ENCODE data around the gene NOB1. TPM values are rescaled to one million over a fixed set of nuclear protein-coding genes. Genes with fewer than 3 reads are reported as not detected.
A peak's percentile ranks its signal among the peaks of the same experiment; 100 is the strongest.

The NOB1 gene
- total and polyA plus RNA-seq, 4 donors = 6.9 to 19.7 (median 12.5) TPM

DNA sequence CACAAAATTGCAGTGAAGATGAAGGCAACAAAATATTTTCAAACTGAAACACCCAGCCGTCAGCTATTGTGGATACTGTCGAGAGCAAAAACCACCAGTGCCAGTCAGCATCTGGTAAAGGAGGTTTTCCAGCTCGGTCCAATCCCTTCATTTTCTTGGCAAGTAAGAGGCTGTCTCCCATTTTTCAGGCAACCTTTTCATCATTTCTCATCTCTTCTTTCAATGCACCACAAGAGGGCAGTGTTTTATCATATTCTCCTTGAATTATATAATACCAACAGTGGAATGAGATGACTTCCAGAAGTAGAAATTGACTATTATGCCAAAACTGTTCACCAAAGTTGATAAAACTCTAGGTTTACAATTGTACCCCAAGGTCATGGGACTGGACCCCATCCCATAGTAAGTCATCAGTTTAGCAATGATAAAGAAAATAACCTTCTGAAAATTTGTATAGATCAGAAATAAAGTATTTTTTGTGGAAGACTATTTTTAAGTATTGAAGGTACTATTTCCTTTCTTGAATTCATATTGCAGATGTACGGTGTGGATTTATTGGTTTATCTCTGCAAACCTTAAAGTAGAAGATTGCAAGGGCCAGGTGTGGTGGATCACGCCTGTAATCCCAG lies 45.2 kb downstream of the NOB1 start:
- Histone ChIP-seq H3K36me3 (ENCODE audit: control insufficient read depth in 4 of 4, insufficient read depth in 3 of 4, low read depth in 1 of 4, low read length in 3 of 4) (peaks cover 0 to 6% (median 1%) of the 10 kb centered on the region in 4 donors), H3K27me3 (ENCODE audit: control insufficient read depth in 4 of 4, insufficient read depth in 4 of 4, low read length in 3 of 4) (no peaks in the 10 kb centered on the region), H3K4me1 (ENCODE audit: control insufficient read depth in 4 of 4, insufficient read depth in 4 of 4, low read length in 3 of 4) (peaks cover 0 to 2% (median 0%) of the 10 kb centered on the region in 4 donors), H3K9me3 (ENCODE audit: control insufficient read depth in 4 of 4, low read length in 3 of 4) (no peaks in the 10 kb centered on the region), H3K4me3 (ENCODE audit: low read depth in 1 of 3, low read length in 3 of 3) (no peak overlapping the region), H3K9ac (ENCODE audit: low read depth in 1 of 2, low read length in 2 of 2) (no peak overlapping the region), H3K27ac (ENCODE audit: low read depth in 1 of 2, low read length in 2 of 2) (no peak overlapping the region)
- DNase-seq (ENCODE audit: low spot score) = no peak
- 43% methylated on average over 5 of the region's 5 CpGs for WGBS
- TF ChIP-seq, protein P1, sequence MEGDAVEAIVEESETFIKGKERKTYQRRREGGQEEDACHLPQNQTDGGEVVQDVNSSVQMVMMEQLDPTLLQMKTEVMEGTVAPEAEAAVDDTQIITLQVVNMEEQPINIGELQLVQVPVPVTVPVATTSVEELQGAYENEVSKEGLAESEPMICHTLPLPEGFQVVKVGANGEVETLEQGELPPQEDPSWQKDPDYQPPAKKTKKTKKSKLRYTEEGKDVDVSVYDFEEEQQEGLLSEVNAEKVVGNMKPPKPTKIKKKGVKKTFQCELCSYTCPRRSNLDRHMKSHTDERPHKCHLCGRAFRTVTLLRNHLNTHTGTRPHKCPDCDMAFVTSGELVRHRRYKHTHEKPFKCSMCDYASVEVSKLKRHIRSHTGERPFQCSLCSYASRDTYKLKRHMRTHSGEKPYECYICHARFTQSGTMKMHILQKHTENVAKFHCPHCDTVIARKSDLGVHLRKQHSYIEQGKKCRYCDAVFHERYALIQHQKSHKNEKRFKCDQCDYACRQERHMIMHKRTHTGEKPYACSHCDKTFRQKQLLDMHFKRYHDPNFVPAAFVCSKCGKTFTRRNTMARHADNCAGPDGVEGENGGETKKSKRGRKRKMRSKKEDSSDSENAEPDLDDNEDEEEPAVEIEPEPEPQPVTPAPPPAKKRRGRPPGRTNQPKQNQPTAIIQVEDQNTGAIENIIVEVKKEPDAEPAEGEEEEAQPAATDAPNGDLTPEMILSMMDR (IDR thresholded peaks at IDR 0.05; ENCODE audit: low read depth, low read length, missing input control) = peak; percentile 72
- TF ChIP-seq TAF1 (conservative IDR thresholded peaks at IDR 0.05) (no peak), RAD21 (IDR thresholded peaks at IDR 0.05) (peak; percentile 86)
- TF ChIP-seq, protein P2, sequence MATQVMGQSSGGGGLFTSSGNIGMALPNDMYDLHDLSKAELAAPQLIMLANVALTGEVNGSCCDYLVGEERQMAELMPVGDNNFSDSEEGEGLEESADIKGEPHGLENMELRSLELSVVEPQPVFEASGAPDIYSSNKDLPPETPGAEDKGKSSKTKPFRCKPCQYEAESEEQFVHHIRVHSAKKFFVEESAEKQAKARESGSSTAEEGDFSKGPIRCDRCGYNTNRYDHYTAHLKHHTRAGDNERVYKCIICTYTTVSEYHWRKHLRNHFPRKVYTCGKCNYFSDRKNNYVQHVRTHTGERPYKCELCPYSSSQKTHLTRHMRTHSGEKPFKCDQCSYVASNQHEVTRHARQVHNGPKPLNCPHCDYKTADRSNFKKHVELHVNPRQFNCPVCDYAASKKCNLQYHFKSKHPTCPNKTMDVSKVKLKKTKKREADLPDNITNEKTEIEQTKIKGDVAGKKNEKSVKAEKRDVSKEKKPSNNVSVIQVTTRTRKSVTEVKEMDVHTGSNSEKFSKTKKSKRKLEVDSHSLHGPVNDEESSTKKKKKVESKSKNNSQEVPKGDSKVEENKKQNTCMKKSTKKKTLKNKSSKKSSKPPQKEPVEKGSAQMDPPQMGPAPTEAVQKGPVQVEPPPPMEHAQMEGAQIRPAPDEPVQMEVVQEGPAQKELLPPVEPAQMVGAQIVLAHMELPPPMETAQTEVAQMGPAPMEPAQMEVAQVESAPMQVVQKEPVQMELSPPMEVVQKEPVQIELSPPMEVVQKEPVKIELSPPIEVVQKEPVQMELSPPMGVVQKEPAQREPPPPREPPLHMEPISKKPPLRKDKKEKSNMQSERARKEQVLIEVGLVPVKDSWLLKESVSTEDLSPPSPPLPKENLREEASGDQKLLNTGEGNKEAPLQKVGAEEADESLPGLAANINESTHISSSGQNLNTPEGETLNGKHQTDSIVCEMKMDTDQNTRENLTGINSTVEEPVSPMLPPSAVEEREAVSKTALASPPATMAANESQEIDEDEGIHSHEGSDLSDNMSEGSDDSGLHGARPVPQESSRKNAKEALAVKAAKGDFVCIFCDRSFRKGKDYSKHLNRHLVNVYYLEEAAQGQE (IDR thresholded peaks at IDR 0.05) = peak; percentile 7

DNA sequence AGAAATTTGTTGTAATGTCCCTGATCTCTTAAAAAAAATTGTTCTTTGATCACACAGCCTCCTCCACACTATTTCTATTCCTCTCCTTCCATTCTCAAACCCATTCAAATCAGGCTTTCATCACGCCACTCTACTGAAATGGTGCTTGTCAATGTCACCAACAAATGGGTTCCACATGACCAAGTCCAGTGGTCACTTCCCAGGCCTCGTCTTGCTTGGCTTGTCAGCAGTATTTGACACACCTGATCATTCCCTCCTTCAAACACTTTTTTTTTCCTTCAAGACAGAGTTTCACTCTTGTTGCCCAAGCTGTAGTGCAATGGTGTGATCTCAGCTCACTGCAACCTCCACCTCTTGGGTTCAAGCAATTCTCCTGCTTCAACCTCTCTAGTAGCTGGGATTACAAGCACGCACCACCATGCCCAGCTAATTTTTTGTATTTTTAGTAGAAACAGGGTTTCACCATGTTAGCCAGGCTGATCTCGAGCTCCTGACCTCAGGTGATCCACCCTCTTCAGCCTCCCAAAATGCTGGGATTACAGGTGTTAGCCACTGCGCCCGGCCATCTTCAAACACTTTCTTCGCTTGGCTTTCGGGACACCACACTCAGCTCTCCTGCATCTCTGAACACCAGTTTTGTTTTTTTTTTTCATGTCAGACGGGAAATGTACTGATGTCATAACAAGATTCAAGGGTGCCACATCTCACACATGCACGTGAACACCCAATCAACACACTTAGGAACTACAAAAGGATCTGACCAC lies 46.6 kb downstream of the NOB1 start:
- no peak for DNase-seq (ENCODE audit: low spot score)
- Histone ChIP-seq H3K4me1 (ENCODE audit: control insufficient read depth in 4 of 4, insufficient read depth in 4 of 4, low read length in 3 of 4) (peaks cover 0 to 2% (median 0%) of the 10 kb centered on the region in 4 donors), H3K4me3 (ENCODE audit: low read depth in 1 of 3, low read length in 3 of 3) (no peak overlapping the region), H3K9ac (ENCODE audit: low read depth in 1 of 2, low read length in 2 of 2) (no peak overlapping the region), H3K36me3 (ENCODE audit: control insufficient read depth in 4 of 4, insufficient read depth in 3 of 4, low read depth in 1 of 4, low read length in 3 of 4) (peaks cover 0 to 6% (median 1%) of the 10 kb centered on the region in 4 donors), H3K27me3 (ENCODE audit: control insufficient read depth in 4 of 4, insufficient read depth in 4 of 4, low read length in 3 of 4) (no peaks in the 10 kb centered on the region), H3K9me3 (ENCODE audit: control insufficient read depth in 4 of 4, low read length in 3 of 4) (no peaks in the 10 kb centered on the region), H3K27ac (ENCODE audit: low read depth in 1 of 2, low read length in 2 of 2) (no peak overlapping the region)
- TF ChIP-seq YY1 (IDR thresholded peaks at IDR 0.05) (no peak), EGR1 (IDR thresholded peaks at IDR 0.05; ENCODE audit: low read depth in 2 of 2) (no peak), RXRA (IDR thresholded peaks at IDR 0.05) (no peak)
- TF ChIP-seq, protein P2 (IDR thresholded peaks at IDR 0.05) = no peak
- WGBS = 91% methylated on average over 10 of the region's 10 CpGs

Measured in liver (tissue), 9 donors.